Liver (tissue), 9 donors: ENCODE data around the gene ANKMY1. TPM values are rescaled to one million over a fixed set of nuclear protein-coding genes. Genes with fewer than 3 reads are reported as not detected.

Source experiments
- DNase-seq: peaks from one replicate; pipeline ENCODE4 v3.0.0-alpha.2; 2017; ENCODE audit warnings: low spot score
- H3K27ac ChIP-seq, 2 donors: one replicate each; pipeline ENCODE4 v1.7.0; 2013; ENCODE audit warnings: inconsistent platforms in 2 of 2, low read length in 2 of 2, control low read depth in 1 of 2, low read depth in 1 of 2, mild to moderate bottlenecking in 1 of 2
- H3K27me3 ChIP-seq, 4 donors: one replicate each; pipeline versions ENCODE4 v1.6.1 to v1.7.0; 2013; ENCODE audit warnings: low read length in 3 of 4, inconsistent platforms in 1 of 4, mild to moderate bottlenecking in 1 of 4, moderate library complexity in 1 of 4; ENCODE audit not compliant: control insufficient read depth in 4 of 4, insufficient read depth in 4 of 4
- H3K36me3 ChIP-seq, 4 donors: one replicate each; pipeline versions ENCODE4 v1.6.1 to v1.7.0; 2013; ENCODE audit warnings: low read length in 3 of 4, mild to moderate bottlenecking in 3 of 4, low read depth in 1 of 4, moderate library complexity in 1 of 4; ENCODE audit not compliant: control insufficient read depth in 4 of 4, insufficient read depth in 3 of 4
- H3K4me1 ChIP-seq, 4 donors: one replicate each; pipeline versions ENCODE4 v1.6.1 to v1.7.0; 2013; ENCODE audit warnings: low read length in 3 of 4, mild to moderate bottlenecking in 3 of 4, moderate library complexity in 1 of 4; ENCODE audit not compliant: control insufficient read depth in 4 of 4, insufficient read depth in 4 of 4
- H3K4me3 ChIP-seq, 3 donors: one replicate each; pipeline versions ENCODE4 v1.6.1 to v1.7.0; 2013; ENCODE audit warnings: low read length in 3 of 3, control low read depth in 1 of 3, low read depth in 1 of 3, mild to moderate bottlenecking in 1 of 3
- H3K9ac ChIP-seq, 2 donors: one replicate each; pipeline ENCODE4 v1.7.0; 2013; ENCODE audit warnings: low read length in 2 of 2, mild to moderate bottlenecking in 2 of 2, moderate library complexity in 2 of 2, control low read depth in 1 of 2, low read depth in 1 of 2
- H3K9me3 ChIP-seq, 4 donors: one replicate each; pipeline versions ENCODE4 v1.6.1 to v1.7.0; 2013; ENCODE audit warnings: low read length in 3 of 4; ENCODE audit not compliant: control insufficient read depth in 4 of 4
- ATF3 ChIP-seq: IDR thresholded peaks from 2 replicates; pipeline ENCODE4 v1.6.1; 2016; ENCODE audit warnings: antibody characterized with exemption
- FOXA1 ChIP-seq: IDR thresholded peaks from 2 replicates; pipeline ENCODE4 v1.6.1; 2016; ENCODE audit warnings: antibody characterized with exemption
- FOXA2 ChIP-seq: IDR thresholded peaks from 2 replicates; pipeline ENCODE4 v1.6.1; 2016; ENCODE audit warnings: antibody characterized with exemption
- GABPA ChIP-seq, 2 donors: IDR thresholded peaks in 1 of 2; conservative IDR thresholded peaks in 1 of 2; 2 replicates each; pipeline ENCODE4 v1.6.1; 2016; ENCODE audit warnings: antibody characterized with exemption in 2 of 2, mild to moderate bottlenecking in 1 of 2, moderate library complexity in 1 of 2
- HNF4A ChIP-seq, 2 donors: conservative IDR thresholded peaks; 2 replicates each; pipeline ENCODE4 v1.6.1; 2016; ENCODE audit warnings: antibody characterized with exemption in 2 of 2, mild to moderate bottlenecking in 2 of 2
- HNF4G ChIP-seq: IDR thresholded peaks from 2 replicates; pipeline ENCODE4 v1.6.1; 2016; ENCODE audit warnings: antibody characterized with exemption
- JUND ChIP-seq, 2 donors: IDR thresholded peaks; 2 replicates each; pipeline ENCODE4 v1.6.1; 2016; ENCODE audit warnings: antibody characterized with exemption in 2 of 2
- NR2F2 ChIP-seq: IDR thresholded peaks from 2 replicates; pipeline ENCODE4 v1.6.1; 2016; ENCODE audit warnings: antibody characterized with exemption
- RAD21 ChIP-seq, 2 donors: IDR thresholded peaks; 2 replicates each; pipeline ENCODE4 v1.6.1; 2016; ENCODE audit warnings: antibody characterized with exemption in 2 of 2, mild to moderate bottlenecking in 2 of 2
- RXRA ChIP-seq, 2 donors: IDR thresholded peaks; 2 replicates each; pipeline ENCODE4 v1.6.1; 2017 to 2018; ENCODE audit warnings: antibody characterized with exemption in 2 of 2, mild to moderate bottlenecking in 1 of 2
- SP1 ChIP-seq: IDR thresholded peaks from 2 replicates; pipeline ENCODE4 v1.6.1; 2018; ENCODE audit warnings: antibody characterized with exemption, mild to moderate bottlenecking
- TAF1 ChIP-seq: conservative IDR thresholded peaks from 2 replicates; pipeline ENCODE4 v1.6.1; 2016; ENCODE audit warnings: antibody characterized with exemption, mild to moderate bottlenecking
- YY1 ChIP-seq: IDR thresholded peaks from 2 replicates; pipeline ENCODE4 v1.6.1; 2016; ENCODE audit warnings: antibody characterized with exemption, mild to moderate bottlenecking
- ZBTB33 ChIP-seq: IDR thresholded peaks from 2 replicates; pipeline ENCODE4 v1.6.1; 2016; ENCODE audit warnings: antibody characterized with exemption
- WGBS: extraction: QIAGEN DNeasy Blood & Tissue Kit; methylation state at CpG from one replicate; pipeline ENCODE4 v1.1.7; 2013; 5-methylcytosine and 5-hydroxymethylcytosine counted together
- polyA plus RNA-seq, 2 donors: library from polyadenylated mRNA; stranded (reverse) in 1 of 2; unstranded in 1 of 2; fragments of 200-250 nt in 1 of 2; fragments of >200 nt in 1 of 2; fragmentation: Nextera tagmentation in 1 of 2; extraction: Ambion mirVana in 1 of 2; gene quantifications; one replicate each; pipeline versions ENCODE4 v1.2.1 to v1.2.3, GENCODE V29; 2013 to 2015
- total RNA-seq, 2 donors: library from RNA; depleted of rRNA; stranded (reverse); fragments of >200 nt; gene quantifications; one replicate each; pipeline ENCODE4 v1.2.3, GENCODE V29; 2014
- TF ChIP-seq, protein P1 (sequence below): IDR thresholded peaks from 2 replicates; pipeline ENCODE4 v1.6.1; 2016; ENCODE audit warnings: antibody characterized with exemption
- TF ChIP-seq, protein P2 (sequence below): fragments of 150-350 bp; IDR thresholded peaks from 2 replicates; pipeline ENCODE4 v1.5.1; 2017; ENCODE audit warnings: improper control_type of control experiment, low read depth, low read length; ENCODE audit not compliant: missing input control
- TF ChIP-seq, protein P3 (sequence below): IDR thresholded peaks from 2 replicates; pipeline ENCODE4 v1.6.1; 2016; ENCODE audit warnings: antibody characterized with exemption, mild to moderate bottlenecking
- donor health status: healthy.
- donor health status: healthy.
- donor health status: healthy.
- donor health status: healthy.
- donor health status: healthy.

ANKMY1 gene
- total and polyA plus RNA-seq, 4 donors, result 2.5 to 12.8 (median 4.2) TPM

DNA sequence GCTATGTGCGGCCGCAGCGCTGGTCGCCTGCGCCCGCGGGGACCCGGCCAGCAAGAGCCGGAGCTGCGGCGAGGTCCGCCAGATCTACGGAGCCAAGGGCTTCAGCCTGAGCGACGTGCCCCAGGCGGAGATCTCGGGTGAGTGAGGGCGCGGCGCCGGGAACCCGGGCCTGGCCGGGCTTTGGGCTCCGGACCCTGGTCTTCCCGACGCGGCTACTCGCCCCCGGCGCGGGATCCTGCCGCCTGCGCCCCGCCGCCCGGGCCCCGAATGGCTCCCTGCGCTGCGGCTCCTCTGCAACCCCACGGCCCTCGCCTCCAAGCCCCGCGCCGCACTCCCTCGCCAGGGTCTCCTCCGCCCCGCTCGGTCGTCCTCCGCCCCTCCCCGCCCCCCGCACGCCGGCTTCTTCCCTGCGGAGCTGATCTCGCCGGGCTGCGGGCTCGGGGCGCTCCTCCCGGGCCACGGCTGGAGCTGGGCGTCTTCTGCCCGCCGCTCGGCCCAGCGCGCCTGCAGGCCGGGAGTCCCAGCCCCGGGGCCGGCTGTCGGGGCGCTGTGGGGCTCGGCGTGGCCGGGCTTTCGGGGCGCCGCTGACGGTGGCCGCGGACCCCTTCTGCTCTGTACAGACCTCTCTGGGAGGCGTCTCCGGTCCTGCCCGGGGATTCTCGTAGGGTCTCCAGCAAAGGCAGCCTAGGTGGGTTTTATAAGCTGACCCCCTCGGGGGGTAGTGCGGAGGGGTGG, 121.7 kb downstream of the ANKMY1 start:
- no peak overlapping the region for H3K9ac ChIP-seq
- peaks cover 7 to 36% (median 20%) of the 10 kb centered on the region in 4 donors for H3K4me1 ChIP-seq
- peak overlapping the region; percentile 64 to 67 for H3K27ac ChIP-seq
- H3K4me3 ChIP-seq, result peak overlapping the region; percentile 18 to 80 (median 64)
- 1% methylated on average over 88 of the region's 88 CpGs for WGBS
- no peak for DNase-seq
- TF ChIP-seq ATF3 (no peak), JUND (IDR thresholded peaks at IDR 0.05) (no peak), NR2F2 (no peak), SP1 (no peak), YY1 (no peak), RAD21 (IDR thresholded peaks at IDR 0.05) (no peak), FOXA1 (no peak), HNF4G (no peak), ZBTB33 (no peak), GABPA (IDR thresholded peaks at IDR 0.05 in 1 of 2, conservative IDR thresholded peaks at IDR 0.05 in 1 of 2) (no peak), HNF4A (conservative IDR thresholded peaks at IDR 0.05) (no peak), FOXA2 (no peak), TAF1 (no peak), RXRA (IDR thresholded peaks at IDR 0.05) (no peak)
- TF ChIP-seq, protein P1, sequence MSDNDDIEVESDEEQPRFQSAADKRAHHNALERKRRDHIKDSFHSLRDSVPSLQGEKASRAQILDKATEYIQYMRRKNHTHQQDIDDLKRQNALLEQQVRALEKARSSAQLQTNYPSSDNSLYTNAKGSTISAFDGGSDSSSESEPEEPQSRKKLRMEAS, result no peak
- TF ChIP-seq, protein P2, sequence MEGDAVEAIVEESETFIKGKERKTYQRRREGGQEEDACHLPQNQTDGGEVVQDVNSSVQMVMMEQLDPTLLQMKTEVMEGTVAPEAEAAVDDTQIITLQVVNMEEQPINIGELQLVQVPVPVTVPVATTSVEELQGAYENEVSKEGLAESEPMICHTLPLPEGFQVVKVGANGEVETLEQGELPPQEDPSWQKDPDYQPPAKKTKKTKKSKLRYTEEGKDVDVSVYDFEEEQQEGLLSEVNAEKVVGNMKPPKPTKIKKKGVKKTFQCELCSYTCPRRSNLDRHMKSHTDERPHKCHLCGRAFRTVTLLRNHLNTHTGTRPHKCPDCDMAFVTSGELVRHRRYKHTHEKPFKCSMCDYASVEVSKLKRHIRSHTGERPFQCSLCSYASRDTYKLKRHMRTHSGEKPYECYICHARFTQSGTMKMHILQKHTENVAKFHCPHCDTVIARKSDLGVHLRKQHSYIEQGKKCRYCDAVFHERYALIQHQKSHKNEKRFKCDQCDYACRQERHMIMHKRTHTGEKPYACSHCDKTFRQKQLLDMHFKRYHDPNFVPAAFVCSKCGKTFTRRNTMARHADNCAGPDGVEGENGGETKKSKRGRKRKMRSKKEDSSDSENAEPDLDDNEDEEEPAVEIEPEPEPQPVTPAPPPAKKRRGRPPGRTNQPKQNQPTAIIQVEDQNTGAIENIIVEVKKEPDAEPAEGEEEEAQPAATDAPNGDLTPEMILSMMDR, result no peak
- TF ChIP-seq, protein P3, sequence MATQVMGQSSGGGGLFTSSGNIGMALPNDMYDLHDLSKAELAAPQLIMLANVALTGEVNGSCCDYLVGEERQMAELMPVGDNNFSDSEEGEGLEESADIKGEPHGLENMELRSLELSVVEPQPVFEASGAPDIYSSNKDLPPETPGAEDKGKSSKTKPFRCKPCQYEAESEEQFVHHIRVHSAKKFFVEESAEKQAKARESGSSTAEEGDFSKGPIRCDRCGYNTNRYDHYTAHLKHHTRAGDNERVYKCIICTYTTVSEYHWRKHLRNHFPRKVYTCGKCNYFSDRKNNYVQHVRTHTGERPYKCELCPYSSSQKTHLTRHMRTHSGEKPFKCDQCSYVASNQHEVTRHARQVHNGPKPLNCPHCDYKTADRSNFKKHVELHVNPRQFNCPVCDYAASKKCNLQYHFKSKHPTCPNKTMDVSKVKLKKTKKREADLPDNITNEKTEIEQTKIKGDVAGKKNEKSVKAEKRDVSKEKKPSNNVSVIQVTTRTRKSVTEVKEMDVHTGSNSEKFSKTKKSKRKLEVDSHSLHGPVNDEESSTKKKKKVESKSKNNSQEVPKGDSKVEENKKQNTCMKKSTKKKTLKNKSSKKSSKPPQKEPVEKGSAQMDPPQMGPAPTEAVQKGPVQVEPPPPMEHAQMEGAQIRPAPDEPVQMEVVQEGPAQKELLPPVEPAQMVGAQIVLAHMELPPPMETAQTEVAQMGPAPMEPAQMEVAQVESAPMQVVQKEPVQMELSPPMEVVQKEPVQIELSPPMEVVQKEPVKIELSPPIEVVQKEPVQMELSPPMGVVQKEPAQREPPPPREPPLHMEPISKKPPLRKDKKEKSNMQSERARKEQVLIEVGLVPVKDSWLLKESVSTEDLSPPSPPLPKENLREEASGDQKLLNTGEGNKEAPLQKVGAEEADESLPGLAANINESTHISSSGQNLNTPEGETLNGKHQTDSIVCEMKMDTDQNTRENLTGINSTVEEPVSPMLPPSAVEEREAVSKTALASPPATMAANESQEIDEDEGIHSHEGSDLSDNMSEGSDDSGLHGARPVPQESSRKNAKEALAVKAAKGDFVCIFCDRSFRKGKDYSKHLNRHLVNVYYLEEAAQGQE, result no peak
- no peaks in the 10 kb centered on the region for H3K27me3 ChIP-seq
- H3K9me3 ChIP-seq, result no peaks in the 10 kb centered on the region
- no peaks in the 10 kb centered on the region for H3K36me3 ChIP-seq
